IMR-90 (cell line): ENCODE results near the gene BSND. TPM values are rescaled to one million over a fixed set of nuclear protein-coding genes. Genes with fewer than 3 reads are reported as not detected.

Experiments used
- ATAC-seq: fragments of 200-7000 bp; cut with Tn5 transposase; 2 replicates; pipeline ENCODE4 v1.9.1; 2020; ENCODE audit warnings: low read depth, mild to moderate bottlenecking, moderate library complexity
- BruUV-seq: library from RNA; stranded (reverse); fragments of 400-500 nt; replicated peaks from 2 replicates; lab custom pipeline; 2021; lab: Mats Ljungman, UMichigan
- CTCF ChIA-PET: fragments of 300-600 bp; formaldehyde crosslinking; extraction: SDS; loops from one replicate; lab custom pipeline; 2021; ENCODE audit warnings: antibody characterized with exemption; lab: Yijun Ruan, JAX
- POLR2A ChIA-PET: fragments of 300-600 bp; sonication (Branson Sonifier 250); formaldehyde crosslinking; loops from one replicate; lab custom pipeline; 2022; ENCODE audit warnings: antibody characterized with exemption; ENCODE audit not compliant: unreplicated experiment; lab: Charles Lee
- DNase-seq: peaks from one replicate; pipeline ENCODE4 v3.0.0; 2013
- H2AFZ ChIP-seq: replicated peaks from 2 replicates; pipeline ENCODE3; 2013; ENCODE audit warnings: low read length, mild to moderate bottlenecking; ENCODE audit not compliant: poor library complexity
- H2AK5ac ChIP-seq: 2 replicates; pipeline ENCODE4 v1.6.1; 2013; ENCODE audit warnings: low read depth, low read length, inconsistent platforms
- H2AK9ac ChIP-seq: replicated peaks from 2 replicates; pipeline ENCODE3; 2013; ENCODE audit warnings: mild to moderate bottlenecking, low read depth, low read length, moderate library complexity; ENCODE audit not compliant: poor library complexity
- H2BK120ac ChIP-seq: 2 replicates; pipeline ENCODE4 v1.6.1; 2013; ENCODE audit warnings: low read depth, low read length, inconsistent platforms
- H2BK15ac ChIP-seq: 3 replicates; pipeline ENCODE4 v1.6.1; 2013; ENCODE audit warnings: low read depth, low read length, inconsistent platforms
- H2BK20ac ChIP-seq: 2 replicates; pipeline ENCODE4 v1.6.1; 2013; ENCODE audit warnings: low read depth, mild to moderate bottlenecking, inconsistent platforms, low read length, moderate library complexity
- H2BK5ac ChIP-seq: 2 replicates; pipeline ENCODE4 v1.6.1; 2013; ENCODE audit warnings: mild to moderate bottlenecking, low read depth, low read length, inconsistent platforms; ENCODE audit not compliant: poor library complexity, severe bottlenecking
- H3K14ac ChIP-seq: replicated peaks from 2 replicates; pipeline ENCODE4 v1.6.1; 2013; ENCODE audit warnings: low read depth, low read length, inconsistent platforms
- H3K18ac ChIP-seq: 2 replicates; pipeline ENCODE4 v1.6.1; 2013; ENCODE audit warnings: low read depth, low read length, control low read depth
- H3K23ac ChIP-seq: 2 replicates; pipeline ENCODE4 v1.6.1; 2013; ENCODE audit warnings: low read depth, low read length, inconsistent platforms
- H3K27ac ChIP-seq: 2 replicates; pipeline ENCODE4 v1.5.1; 2013; ENCODE audit warnings: mild to moderate bottlenecking, control low read depth, low read length; ENCODE audit not compliant: insufficient read depth
- H3K27me3 ChIP-seq: 2 replicates; pipeline ENCODE4 v1.6.1; 2013; ENCODE audit warnings: low read length; ENCODE audit not compliant: control insufficient read depth, insufficient read depth
- H3K36me3 ChIP-seq: 2 replicates; pipeline ENCODE4 v1.6.1; 2013; ENCODE audit warnings: low read length, mixed read lengths; ENCODE audit not compliant: control insufficient read depth, insufficient read depth
- H3K4ac ChIP-seq: 2 replicates; pipeline ENCODE4 v1.6.1; 2013; ENCODE audit warnings: low read depth, low read length, inconsistent platforms
- H3K4me1 ChIP-seq: 2 replicates; pipeline ENCODE4 v1.6.1; 2013; ENCODE audit warnings: low read length, mixed read lengths; ENCODE audit not compliant: control insufficient read depth, insufficient read depth
- H3K4me2 ChIP-seq: 2 replicates; pipeline ENCODE4 v1.6.1; 2013; ENCODE audit warnings: low read depth, mild to moderate bottlenecking, control low read depth, low read length, moderate library complexity
- H3K4me3 ChIP-seq: 2 replicates; pipeline ENCODE4 v1.5.1; 2013; ENCODE audit warnings: low read depth, mild to moderate bottlenecking, control low read depth, low read length, moderate library complexity; ENCODE audit not compliant: insufficient read depth
- H3K56ac ChIP-seq: 2 replicates; pipeline ENCODE4 v1.6.1; 2013; ENCODE audit warnings: low read length, inconsistent platforms; ENCODE audit not compliant: insufficient read depth; ENCODE audit errors: extremely low read depth
- H3K79me1 ChIP-seq, 2 experiments: 2 replicates each; pipeline ENCODE4 v1.6.1; 2013; ENCODE audit warnings: low read length in 2 of 2, inconsistent platforms in 1 of 2, low read depth in 1 of 2
- H3K9ac ChIP-seq: 2 replicates; pipeline ENCODE4 v1.6.1; 2013; ENCODE audit warnings: low read depth, low read length, control low read depth
- H3K9me1 ChIP-seq: 2 replicates; pipeline ENCODE4 v1.6.1; 2013; ENCODE audit warnings: low read length, inconsistent platforms; ENCODE audit not compliant: insufficient read depth
- H3K9me3 ChIP-seq: 2 replicates; pipeline ENCODE4 v1.6.1; 2013; ENCODE audit warnings: low read length; ENCODE audit not compliant: control insufficient read depth, insufficient read depth
- H4K20me1 ChIP-seq: 2 replicates; pipeline ENCODE4 v1.6.1; 2013; ENCODE audit warnings: low read length, inconsistent platforms; ENCODE audit not compliant: insufficient read depth
- H4K5ac ChIP-seq: 2 replicates; pipeline ENCODE4 v1.6.1; 2013; ENCODE audit warnings: mild to moderate bottlenecking, low read depth, low read length, control low read depth
- H4K8ac ChIP-seq, 2 experiments: 2 replicates each; pipeline ENCODE4 v1.6.1; 2013; ENCODE audit warnings: low read depth in 2 of 2, low read length in 2 of 2, control low read depth in 1 of 2, inconsistent platforms in 1 of 2
- H4K91ac ChIP-seq: 2 replicates; pipeline ENCODE4 v1.6.1; 2013; ENCODE audit warnings: low read depth, low read length, inconsistent platforms; ENCODE audit not compliant: insufficient read depth
- BHLHE40 ChIP-seq: fragments of 150-350 bp; IDR thresholded peaks from 2 replicates; pipeline ENCODE4 v1.6.1; 2016; ENCODE audit warnings: mild to moderate bottlenecking, low read depth, low read length
- CEBPB ChIP-seq: IDR thresholded peaks from 2 replicates; pipeline ENCODE4 v1.6.1; 2012; ENCODE audit warnings: low read depth, low read length, improper control_type of control experiment
- CHD1 ChIP-seq: IDR thresholded peaks from 2 replicates; pipeline ENCODE4 v1.6.1; 2012; ENCODE audit warnings: low read depth, low read length, improper control_type of control experiment
- CTCF ChIP-seq: conservative IDR thresholded peaks from 2 replicates; pipeline ENCODE4 v1.5.1; 2012; ENCODE audit warnings: mild to moderate bottlenecking, low read depth, low read length, improper control_type of control experiment
- ELK1 ChIP-seq: fragments of 150-350 bp; IDR thresholded peaks from 2 replicates; pipeline ENCODE4 v1.6.1; 2016; ENCODE audit warnings: low read depth, mild to moderate bottlenecking, low read length, moderate library complexity, borderline replicate concordance
- FOS ChIP-seq: fragments of 150-350 bp; IDR thresholded peaks from 2 replicates; pipeline ENCODE4 v1.6.1; 2016; ENCODE audit warnings: low read depth, low read length
- MAFK ChIP-seq: IDR thresholded peaks from 2 replicates; pipeline ENCODE4 v1.6.1; 2012; ENCODE audit warnings: low read depth, low read length, improper control_type of control experiment
- MAZ ChIP-seq: IDR thresholded peaks from 2 replicates; pipeline ENCODE4 v1.6.1; 2012; ENCODE audit warnings: low read depth, mild to moderate bottlenecking, low read length, improper control_type of control experiment, moderate library complexity, borderline replicate concordance
- MXI1 ChIP-seq: IDR thresholded peaks from 2 replicates; pipeline ENCODE4 v1.6.1; 2012; ENCODE audit warnings: low read depth, mild to moderate bottlenecking, low read length, moderate library complexity, borderline replicate concordance
- NFE2L2 ChIP-seq: fragments of 150-350 bp; IDR thresholded peaks from 2 replicates; pipeline ENCODE4 v1.6.1; 2016; ENCODE audit warnings: low read depth, mild to moderate bottlenecking, low read length
- POLR2A ChIP-seq: IDR thresholded peaks from 2 replicates; pipeline ENCODE4 v1.6.1; 2012; ENCODE audit warnings: mild to moderate bottlenecking, low read depth, low read length
- RAD21 ChIP-seq: IDR thresholded peaks from 2 replicates; pipeline ENCODE4 v1.6.1; 2012; ENCODE audit warnings: low read length, improper control_type of control experiment
- RCOR1 ChIP-seq: IDR thresholded peaks from 2 replicates; pipeline ENCODE4 v1.6.1; 2012; ENCODE audit warnings: mild to moderate bottlenecking, low read length, improper control_type of control experiment; ENCODE audit not compliant: insufficient replicate concordance
- RFX5 ChIP-seq: IDR thresholded peaks from 2 replicates; pipeline ENCODE4 v1.8.0; 2012; ENCODE audit warnings: low read depth, mild to moderate bottlenecking, low read length, moderate library complexity
- SMC3 ChIP-seq: fragments of 150-350 bp; IDR thresholded peaks from 2 replicates; pipeline ENCODE4 v1.6.1; 2016; ENCODE audit warnings: low read depth, mild to moderate bottlenecking, antibody characterized with exemption, low read length, moderate library complexity
- USF2 ChIP-seq: fragments of 150-350 bp; IDR thresholded peaks from 2 replicates; pipeline ENCODE4 v1.6.1; 2017; ENCODE audit warnings: mild to moderate bottlenecking, antibody characterized with exemption, low read length, low read depth
- WGBS, 2 experiments: methylation state at CpG; one replicate each; pipeline versions ENCODE4 v1.1.5 to v1.1.7; 2013; ENCODE audit warnings: missing lambda C conversion rate in 2 of 2; ENCODE audit not compliant: insufficient read length in 1 of 2; ENCODE audit errors: extremely low coverage in 2 of 2; 5-methylcytosine and 5-hydroxymethylcytosine counted together
- dilution Hi-C: fragments of 300-500 bp; cut with HindIII; formaldehyde crosslinking; loops from one replicate; pipeline ENCODE4 v1.14.3; 2018; ENCODE audit warnings: low sequenced_read_pairs; ENCODE audit not compliant: unreplicated experiment
- in situ Hi-C: fragments of 300-500 bp; cut with MboI; formaldehyde crosslinking; loops from 3 replicates; pipeline ENCODE4 v1.14.3; 2019; ENCODE audit warnings: low sequenced_read_pairs, inconsistent platforms, mixed read lengths
- intact Hi-C: fragments of 100-400 bp; cut with micrococcal nuclease; formaldehyde crosslinking; loops from 2 replicates; pipeline ENCODE4 v1.10.0; 2022
- polyA plus RNA-seq, 3 experiments: library from polyadenylated mRNA; depleted of rRNA; stranded (reverse); fragments of >200 nt; gene quantifications; 2 replicates each; pipeline ENCODE4 v1.2.3, GENCODE V29; 2012; ENCODE audit warnings: low replicate concordance in 1 of 3
- total RNA-seq: library from RNA; depleted of rRNA; stranded (reverse); fragments of >200 nt; gene quantifications from 2 replicates; pipeline ENCODE4 v1.2.3, GENCODE V29; 2012

Gene BSND
- total and polyA plus RNA-seq, 2 of the 4 experiments (the other 2 are of a cell fraction), result not detected

GRCh38 chr1:54981466-54981865 is 17.3 kb upstream of the BSND start:
- no peak overlapping the region for H3K23ac ChIP-seq
- CTCF ChIA-PET, result no interaction called here
- no peak overlapping the region for H2AFZ ChIP-seq
- H3K56ac ChIP-seq, result no peak overlapping the region
- dilution Hi-C loops (no loop called here), in situ Hi-C loops (no loop called here), intact Hi-C loops (no loop called here)
- DNase-seq (no peak), ATAC-seq (no peak)
- POLR2A ChIA-PET, result no interaction called here
- no peak overlapping the region for H3K4me3 ChIP-seq
- no peak overlapping the region for H3K27ac ChIP-seq
- H4K8ac ChIP-seq, result no peak overlapping the region
- BruUV-seq, result no TSS peak
- H3K4me2 ChIP-seq, result no peak overlapping the region
- H4K5ac ChIP-seq, result no peak overlapping the region
- no peak overlapping the region for H2BK5ac ChIP-seq
- no peaks in the 10 kb centered on the region for H3K4me1 ChIP-seq
- H2BK20ac ChIP-seq, result no peak overlapping the region
- peaks cover 84% of the 10 kb centered on the region for H3K27me3 ChIP-seq
- no peak overlapping the region for H4K91ac ChIP-seq
- H4K20me1 ChIP-seq, result no peaks in the 10 kb centered on the region
- no peak overlapping the region for H3K18ac ChIP-seq
- no CpG with 5 or more reads among the region's 8 CpGs for WGBS, 2 experiments
- no peaks in the 10 kb centered on the region for H3K9me3 ChIP-seq
- 0 out of 2 replicates have a peak, but pooled peaks cover 4% of the 10 kb centered on the region for H3K9me1 ChIP-seq
- no peak for TF ChIP-seq ELK1
- TF ChIP-seq POLR2A, result no peak
- no peak for TF ChIP-seq NFE2L2
- no peak for TF ChIP-seq CEBPB
- TF ChIP-seq RAD21, result no peak
- no peak for TF ChIP-seq CHD1
- no peak for TF ChIP-seq SMC3
- no peak for TF ChIP-seq MAZ
- no peak for TF ChIP-seq RCOR1
- TF ChIP-seq USF2, result no peak
- no peak for TF ChIP-seq MXI1
- TF ChIP-seq FOS, result no peak
- TF ChIP-seq CTCF, result no peak
- no peak for TF ChIP-seq RFX5
- TF ChIP-seq MAFK, result no peak
- TF ChIP-seq BHLHE40, result no peak
- H3K14ac ChIP-seq, result no peak overlapping the region
- H3K79me1 ChIP-seq, result no peaks in the 10 kb centered on the region
- no peaks in the 10 kb centered on the region for H3K36me3 ChIP-seq
- no peak overlapping the region for H2AK5ac ChIP-seq
- H3K4ac ChIP-seq, result no peak overlapping the region
- no peak overlapping the region for H2AK9ac ChIP-seq
- H2BK120ac ChIP-seq, result no peak overlapping the region
- no peak overlapping the region for H3K9ac ChIP-seq
- H2BK15ac ChIP-seq, result no peak overlapping the region
